Tibial nerve (tissue), 3 donors: ENCODE results near the gene NOP53.

ENCODE experiments used
- CTCF ChIP-seq, 5 experiments: fragments of 200-600 bp in 3 of 5; fragments of 450-650 bp in 2 of 5; sonication (generic) in 3 of 5; IDR thresholded peaks; one replicate each; pipeline ENCODE4 v1.5.1; 2016 to 2019; ENCODE audit warnings: antibody characterized with exemption in 5 of 5, mild to moderate bottlenecking in 3 of 5, moderate library complexity in 2 of 5
- POLR2A ChIP-seq, 2 donors: fragments of 450-650 bp; IDR thresholded peaks; one replicate each; pipeline ENCODE4 v1.6.1; 2017; ENCODE audit warnings: antibody characterized with exemption in 2 of 2, mild to moderate bottlenecking in 2 of 2, moderate library complexity in 2 of 2

GRCh38 chr19:47752440-47753211, 7.3 kb downstream of the NOP53 start:
- TF ChIP-seq CTCF (IDR thresholded peaks at IDR 0.05) (no peak), POLR2A (IDR thresholded peaks at IDR 0.05) (no peak)
